Hematopoietic multipotent progenitor cell treated with erythropoietin and hydrocortisone succinate and interleukin-3 and kit ligand, for 15 days (in vitro differentiated cells): Measurements from ENCODE around the gene SIM2.

Experiments used
- DNase-seq: peaks from one replicate; pipeline ENCODE4 v3.0.0-alpha.2; 2015; ENCODE audit warnings: low spot score

The SIM2 gene

DNA sequence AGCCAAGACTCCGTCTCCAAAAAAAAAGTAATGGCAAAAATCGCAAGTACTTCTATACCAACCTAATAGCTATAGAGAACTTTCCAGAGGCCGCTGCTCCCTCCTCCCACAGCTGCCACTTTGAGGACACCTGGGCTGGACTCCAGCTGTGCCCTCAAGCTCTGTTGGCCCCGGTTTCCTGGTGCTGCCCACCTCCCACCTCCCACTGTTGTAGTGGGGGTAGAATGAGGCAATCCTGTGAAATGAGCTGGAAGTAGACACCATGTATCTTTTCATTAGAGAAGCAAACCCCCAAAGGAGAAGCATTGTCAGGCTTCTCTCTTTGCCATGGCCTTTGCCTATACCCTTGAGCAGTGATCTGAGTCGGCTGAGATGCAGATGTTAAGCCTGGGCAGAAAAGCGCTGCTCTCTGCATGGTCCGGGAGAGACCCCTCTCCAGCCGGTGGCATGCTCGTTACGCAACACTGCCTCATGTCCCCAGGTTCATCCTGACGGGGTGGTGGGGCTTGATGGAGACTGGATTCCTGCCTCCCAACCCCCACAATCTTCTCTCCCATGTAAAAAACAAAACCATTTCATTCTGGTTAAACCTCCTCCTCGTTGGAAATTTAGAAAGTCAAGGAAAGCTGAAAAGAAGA, 39.7 kb downstream of the SIM2 start:
- no peak for DNase-seq

DNA sequence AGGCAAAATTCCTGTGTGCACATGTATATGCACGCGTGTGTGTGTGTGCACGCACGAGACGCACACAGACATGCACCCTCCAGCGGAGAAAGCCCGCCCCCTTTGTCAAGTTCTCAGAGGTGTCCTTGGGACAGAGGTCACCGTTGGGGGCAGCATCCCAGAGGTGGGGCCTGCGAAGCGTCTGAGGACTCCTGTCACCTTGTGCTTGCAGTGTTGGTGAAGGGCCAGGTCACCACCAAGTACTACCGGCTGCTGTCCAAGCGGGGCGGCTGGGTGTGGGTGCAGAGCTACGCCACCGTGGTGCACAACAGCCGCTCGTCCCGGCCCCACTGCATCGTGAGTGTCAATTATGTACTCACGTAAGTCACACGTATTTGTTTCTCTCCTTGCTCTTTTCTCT, 42.6 kb downstream of the SIM2 start:
- no peak for DNase-seq

DNA sequence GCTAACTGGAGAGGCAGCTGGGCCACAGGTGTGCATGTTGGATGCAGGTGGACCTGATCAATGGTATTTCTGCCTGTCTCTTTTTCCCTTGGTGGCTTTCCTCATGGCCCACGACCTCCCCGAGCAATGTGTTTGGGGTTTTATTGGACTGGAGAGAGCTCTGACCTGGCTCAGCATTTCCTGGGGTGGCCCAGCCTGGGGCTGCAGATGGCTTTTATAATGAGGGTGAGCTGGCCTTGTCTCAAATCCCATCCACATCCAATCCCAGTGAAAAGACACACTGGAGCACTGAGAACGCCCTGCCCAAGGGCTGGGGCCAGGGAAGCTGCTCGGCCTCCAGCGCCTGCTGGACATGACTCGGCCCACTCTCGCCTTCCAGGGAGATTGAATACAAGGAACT, 44.1 kb downstream of the SIM2 start:
- DNase-seq = no peak

DNA sequence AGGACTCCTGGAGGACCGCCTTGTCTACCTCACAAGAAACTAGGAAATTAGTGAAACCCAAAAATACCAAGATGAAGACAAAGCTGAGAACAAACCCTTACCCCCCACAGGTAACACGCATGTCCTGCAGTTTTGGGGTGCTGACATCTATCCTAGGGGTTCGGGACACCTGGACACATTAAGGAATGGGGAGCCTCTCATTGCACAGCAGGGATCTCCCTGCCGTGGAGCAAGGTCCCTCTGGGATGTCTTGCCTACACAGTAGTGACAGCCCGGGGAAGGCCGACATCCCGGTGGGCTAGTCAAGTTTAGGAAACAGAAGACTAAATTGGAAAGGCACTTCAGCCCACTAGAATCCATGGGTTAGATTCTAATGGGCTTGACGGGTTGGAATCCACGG, 44.5 kb downstream of the SIM2 start:
- no peak for DNase-seq

DNA sequence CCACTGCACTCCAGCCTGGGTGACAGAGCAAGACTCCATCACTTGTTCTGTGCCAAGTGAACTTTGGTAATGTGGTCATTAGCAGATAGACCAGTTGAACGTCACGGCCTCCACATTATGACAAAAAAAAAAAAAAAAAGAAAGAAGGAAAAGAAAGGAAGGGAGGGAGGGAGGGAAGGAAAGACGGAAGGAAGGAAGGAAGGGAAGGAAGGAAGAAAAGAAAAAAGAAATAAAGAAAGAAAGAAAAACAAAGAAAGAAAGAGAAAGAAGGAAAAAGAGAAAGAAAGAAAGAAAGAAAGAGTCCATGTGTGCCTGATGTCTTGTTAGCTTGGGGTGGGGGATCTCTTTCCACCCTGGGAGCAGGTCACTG, 45.3 kb downstream of the SIM2 start:
- DNase-seq = no peak

DNA sequence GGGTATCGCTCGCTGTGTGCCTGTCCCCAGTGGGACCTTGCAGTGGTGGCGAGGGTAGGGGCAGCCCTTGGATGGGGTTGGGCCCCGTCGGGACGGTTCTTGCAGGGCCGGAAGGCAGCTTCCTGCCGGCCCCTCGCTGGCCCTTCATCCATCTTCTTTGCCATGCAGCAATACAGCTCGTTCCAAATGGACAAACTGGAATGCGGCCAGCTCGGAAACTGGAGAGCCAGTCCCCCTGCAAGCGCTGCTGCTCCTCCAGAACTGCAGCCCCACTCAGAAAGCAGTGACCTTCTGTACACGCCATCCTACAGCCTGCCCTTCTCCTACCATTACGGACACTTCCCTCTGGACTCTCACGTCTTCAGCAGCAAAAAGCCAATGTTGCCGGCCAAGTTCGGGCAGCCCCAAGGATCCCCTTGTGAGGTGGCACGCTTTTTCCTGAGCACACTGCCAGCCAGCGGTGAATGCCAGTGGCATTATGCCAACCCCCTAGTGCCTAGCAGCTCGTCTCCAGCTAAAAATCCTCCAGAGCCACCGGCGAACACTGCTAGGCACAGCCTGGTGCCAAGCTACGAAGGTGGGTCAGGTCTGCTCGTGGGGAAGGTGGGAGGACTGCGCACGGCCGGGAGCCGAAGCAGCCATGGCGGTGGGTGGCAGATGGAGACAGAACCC, 45.8 kb downstream of the SIM2 start:
- DNase-seq = no peak

DNA sequence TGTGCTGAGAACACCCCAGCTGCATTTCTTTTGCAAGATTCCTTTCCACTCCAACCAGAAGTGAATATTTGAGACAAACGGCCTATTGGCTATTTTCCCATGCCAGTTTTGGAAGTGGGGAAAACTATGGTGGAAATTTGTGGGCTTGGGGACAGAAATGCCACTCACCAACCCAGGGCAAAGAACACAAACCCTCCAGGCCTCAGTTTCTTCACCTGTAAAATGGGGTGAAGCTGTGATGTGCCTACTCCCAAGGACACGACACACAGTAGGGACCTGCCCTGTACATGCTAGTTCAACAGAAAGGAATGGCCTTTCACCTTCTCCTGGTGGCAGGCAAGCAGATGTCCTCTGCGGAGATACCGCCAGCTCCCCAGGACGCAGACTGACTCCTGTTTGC, 46.5 kb downstream of the SIM2 start:
- no peak for DNase-seq

DNA sequence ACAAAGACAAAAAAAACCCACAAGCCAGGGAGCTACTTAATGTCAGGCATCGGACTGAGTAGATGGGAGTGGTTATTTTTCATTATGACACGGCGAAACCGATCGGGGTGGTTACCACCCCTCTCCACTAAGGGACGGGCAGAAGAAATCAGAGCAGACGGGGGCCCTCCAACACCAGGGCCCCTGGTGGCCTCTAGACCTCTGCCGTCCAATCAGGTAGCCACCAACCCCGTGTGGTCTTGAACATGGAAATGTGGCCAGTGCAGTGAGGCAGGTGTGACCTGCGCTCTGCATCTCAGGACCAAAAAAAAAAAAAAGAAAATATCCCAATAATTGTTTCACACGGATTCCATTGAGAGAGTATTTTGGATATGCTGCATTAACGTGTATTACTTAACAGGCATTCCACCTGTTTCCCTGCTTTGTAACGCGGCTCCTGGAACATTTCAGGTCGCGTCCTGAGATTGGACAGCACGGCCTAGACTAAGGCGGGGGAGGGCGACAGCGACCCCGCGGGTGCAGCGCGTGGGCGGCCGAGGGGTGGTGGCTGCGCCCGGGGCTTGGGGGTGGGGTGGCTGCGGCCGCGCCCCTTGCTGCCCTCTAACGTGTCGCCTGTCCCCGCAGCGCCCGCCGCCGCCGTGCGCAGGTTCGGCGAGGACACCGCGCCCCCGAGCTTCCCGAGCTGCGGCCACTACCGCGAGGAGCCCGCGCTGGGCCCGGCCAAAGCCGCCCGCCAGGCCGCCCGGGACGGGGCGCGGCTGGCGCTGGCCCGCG, 48.3 kb downstream of the SIM2 start:
- DNase-seq = no peak

DNA sequence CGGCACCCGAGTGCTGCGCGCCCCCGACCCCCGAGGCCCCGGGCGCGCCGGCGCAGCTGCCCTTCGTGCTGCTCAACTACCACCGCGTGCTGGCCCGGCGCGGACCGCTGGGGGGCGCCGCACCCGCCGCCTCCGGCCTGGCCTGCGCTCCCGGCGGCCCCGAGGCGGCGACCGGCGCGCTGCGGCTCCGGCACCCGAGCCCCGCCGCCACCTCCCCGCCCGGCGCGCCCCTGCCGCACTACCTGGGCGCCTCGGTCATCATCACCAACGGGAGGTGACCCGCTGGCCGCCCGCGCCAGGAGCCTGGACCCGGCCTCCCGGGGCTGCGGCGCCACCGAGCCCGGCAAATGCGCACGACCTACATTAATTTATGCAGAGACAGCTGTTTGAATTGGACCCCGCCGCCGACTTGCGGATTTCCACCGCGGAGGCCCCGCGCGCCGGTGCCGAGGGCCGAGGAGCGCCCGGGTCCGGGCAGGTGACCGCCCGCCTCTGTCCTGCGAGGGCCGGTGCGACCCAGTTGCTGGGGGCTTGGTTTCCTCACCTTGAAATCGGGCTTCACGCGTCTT, 49.0 kb downstream of the SIM2 start:
- DNase-seq = no peak

DNA sequence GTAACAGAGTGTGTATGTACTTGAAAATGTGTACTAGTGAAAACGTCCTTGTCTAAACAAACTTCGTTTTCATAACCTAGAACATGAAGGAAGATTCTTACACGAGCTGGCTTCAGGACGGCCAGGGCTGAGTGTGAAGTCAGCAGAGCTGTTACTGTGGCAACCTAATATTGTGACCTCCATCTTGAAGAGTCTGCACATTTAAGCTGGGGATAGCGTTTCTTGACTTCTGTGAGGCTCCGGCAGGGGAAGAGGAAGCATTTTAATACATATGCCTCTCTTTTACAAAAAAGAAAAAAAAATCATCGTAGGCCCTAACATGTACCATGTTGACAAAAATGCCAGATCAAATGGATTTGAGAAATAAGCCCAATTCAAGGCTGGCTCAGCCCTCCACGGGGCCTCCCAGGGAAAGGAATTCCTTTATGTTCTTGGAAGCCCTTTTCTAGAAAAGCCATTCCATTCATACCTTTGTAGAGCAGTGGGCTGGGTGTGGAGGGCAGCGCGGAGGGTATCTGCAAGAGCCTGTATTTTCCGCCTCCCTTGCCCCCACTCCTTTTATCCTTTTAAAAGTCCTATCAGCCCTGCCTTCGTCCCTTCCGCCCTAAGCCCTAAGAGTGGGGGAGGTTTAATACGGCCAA, 51.1 kb downstream of the SIM2 start:
- DNase-seq = no peak

DNA sequence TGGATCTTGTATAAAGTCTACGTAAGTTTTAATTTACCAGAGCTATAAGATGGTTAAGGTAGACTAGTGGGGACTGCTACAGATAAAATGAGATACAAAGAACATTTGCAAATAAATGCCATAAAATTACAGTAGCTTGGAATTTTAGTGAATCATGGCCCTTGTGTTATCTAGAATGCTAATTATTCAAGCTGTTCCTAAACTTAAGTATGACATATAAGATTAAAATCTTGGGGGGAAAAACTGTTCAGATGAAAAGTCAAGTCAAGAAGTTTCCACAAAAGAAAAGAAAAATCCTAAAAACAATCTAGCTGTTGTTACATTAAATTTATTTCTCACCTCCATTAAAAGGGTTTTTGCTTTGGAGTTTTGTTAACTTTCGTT, 51.7 kb downstream of the SIM2 start:
- DNase-seq = no peak

DNA sequence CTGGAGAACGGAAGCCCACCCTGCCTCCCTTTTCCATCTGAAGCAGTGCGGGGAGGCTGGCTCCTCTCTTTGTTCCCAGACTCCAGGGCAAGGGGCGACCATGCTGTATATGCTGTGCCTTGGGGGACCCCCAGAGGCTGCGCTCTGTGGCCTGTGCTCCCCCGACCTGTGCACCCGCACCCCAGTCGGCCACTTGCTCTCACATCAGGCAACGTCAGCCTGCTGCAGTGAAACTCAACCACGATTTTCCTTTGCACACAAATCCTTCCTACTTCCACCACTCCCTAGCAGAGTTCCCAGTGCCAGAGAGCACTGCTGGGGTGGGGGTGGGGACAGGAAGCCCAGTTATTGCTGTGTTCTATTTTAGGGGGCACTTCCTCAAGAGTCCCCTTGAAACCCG, 52.5 kb downstream of the SIM2 start:
- no peak for DNase-seq

DNA sequence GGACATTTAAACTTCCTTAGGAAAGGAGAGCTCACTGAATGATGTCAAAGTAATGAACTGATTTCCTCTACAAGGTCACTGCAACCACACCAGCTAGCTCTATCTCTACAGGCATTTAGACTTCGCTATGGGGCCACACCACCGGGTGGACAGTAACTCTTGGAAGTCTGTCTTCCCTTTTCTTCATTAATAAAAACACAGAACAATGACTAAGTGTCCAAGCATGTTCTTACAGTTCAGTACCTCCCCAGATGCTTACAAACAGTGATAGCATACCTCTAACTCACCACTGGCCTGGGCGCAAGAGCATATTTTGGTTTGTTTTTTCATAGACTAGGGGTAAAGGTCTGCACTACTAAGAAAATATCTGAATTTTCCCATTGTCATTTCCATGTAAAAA, 54.6 kb downstream of the SIM2 start:
- no peak for DNase-seq

DNA sequence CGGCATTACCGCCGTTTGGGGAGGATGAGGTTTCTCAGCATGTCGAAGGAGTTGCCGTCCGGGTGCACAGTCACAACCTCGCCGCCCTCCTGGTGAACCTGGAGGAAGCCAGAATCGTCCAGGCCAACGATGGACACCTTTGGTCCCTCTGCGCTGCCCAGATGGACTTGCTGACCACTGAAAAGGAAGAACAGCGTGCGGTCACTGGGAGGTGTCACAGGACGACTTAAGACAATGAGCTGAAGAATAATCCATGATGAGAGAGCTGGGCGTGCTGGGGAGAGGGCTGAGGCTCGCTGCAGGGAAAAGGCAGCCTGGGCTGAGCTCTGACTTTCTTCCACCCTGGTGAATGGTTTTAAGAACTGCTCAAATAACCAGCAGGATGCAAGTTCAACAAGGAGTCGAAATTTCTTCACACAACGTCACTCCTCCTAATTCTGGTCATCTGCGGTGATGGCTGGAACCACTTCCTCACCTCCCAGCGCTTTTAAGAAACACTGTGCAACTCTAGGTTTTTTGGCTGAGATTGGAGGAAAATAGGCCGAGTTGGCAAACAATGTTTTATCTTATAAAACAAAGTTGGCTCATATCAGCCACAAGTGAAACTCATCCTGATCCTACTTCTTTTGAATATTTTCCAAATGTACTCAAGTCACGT, 55.5 kb downstream of the SIM2 start:
- no peak for DNase-seq

DNA sequence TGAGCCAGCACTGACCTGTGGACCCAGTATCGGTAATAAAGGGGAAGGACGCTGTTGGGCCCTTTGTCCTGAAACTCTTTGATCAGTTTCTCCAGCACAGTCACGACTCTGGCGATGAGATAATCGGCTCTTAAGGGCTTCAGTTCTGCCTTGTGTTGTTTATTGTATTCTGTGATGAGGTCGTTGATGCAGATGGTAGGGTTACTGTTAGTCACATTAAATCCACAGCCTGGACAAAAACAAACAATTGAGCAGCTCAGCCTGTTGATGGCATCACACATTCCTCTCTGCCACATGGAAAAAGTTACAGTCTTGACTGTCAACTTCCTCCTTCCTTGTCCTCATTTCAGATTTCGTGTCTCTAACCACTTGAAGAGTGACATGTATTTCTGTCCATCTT, 57.6 kb downstream of the SIM2 start:
- no peak for DNase-seq

DNA sequence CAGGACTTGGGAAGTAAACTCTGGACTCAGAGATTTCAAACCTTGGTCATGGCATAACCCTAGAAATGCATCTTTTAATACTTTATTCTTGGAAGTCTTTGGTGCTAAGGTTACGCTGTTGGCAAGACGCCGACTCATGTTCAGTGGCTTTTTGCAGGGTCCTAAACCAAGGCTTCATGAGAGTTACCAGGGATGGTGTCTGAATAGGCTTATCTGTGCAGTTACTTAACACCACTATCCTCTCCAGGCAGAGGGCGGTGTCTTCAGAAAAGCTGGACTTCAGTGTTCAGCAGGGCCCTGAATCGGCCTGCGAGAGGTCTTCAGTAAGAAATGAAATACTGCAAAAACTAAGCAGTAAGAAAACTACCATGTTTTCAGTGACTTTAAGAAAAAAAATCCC, 58.3 kb downstream of the SIM2 start:
- no peak for DNase-seq

DNA sequence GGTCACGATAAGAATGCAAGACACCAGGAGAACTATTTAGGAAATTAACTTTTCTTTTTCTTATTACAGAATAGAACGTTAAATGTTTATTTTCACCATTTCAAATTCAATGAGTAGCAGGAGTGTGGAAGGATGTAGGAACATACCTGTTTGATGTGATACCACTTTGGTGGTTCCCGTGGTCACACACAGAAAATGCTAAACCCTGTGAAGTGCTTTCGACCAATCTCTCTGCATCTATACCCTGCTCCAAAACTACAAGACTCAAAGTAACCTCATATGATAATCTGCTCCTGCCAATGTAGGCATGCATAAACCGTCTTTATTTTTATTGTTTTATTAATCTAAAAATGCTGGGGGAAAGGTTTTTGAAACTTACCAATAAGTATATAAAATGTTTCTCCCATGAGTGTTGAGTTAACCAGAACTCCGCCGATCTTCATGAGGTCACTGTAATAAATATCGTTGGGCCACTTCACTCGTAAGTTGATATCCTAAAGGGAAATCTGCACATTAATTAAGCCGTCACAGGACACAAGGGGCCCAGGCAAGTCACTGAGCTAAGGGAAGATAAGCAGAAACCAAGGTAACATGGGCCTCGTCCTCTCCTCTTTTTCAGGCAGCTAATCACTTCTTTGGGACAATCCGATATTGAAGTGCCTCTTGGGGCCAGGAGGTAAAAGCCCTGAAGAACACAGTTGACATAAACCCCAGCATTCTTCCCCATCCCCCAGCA, 60.6 kb downstream of the SIM2 start:
- DNase-seq = no peak

DNA sequence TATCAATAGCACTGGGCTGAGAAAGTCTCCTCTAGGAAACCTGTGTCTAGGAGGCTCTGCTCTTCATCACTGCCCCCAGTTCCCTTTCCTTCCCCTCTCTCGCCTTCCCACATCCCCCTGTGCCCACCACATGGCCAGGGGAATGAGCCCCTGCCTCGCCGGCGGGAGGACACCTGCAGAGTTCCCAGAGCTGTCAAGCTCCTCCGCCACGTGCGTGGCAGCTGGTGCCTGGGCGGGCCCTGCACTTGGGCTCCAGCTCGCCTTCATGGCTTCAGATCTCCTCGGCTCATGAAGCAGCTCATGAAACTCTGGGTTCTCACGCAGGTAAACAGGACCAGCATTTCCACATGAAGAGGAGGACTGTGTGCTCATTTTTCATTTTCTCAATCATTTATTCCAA, 62.8 kb downstream of the SIM2 start:
- no peak for DNase-seq

DNA sequence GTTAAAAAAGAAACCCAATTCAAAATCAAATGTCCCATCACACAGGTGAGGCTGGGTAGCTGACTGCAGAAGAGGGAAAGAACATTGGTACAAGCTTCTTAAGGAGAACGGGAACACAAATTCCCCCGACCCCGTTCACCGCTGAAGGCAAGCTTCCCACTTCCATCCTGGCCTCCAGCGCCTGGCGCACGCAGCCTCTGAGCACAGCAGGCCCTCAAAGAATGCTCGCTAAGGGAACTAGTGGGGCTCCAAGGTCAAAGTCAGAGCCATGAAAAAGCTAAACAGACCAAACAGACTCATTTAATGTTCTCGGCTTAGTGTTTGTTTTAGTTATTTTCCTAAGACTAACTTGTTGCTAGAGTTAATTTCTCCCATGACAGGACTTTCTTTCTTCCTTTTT, 63.7 kb downstream of the SIM2 start:
- DNase-seq = no peak

DNA sequence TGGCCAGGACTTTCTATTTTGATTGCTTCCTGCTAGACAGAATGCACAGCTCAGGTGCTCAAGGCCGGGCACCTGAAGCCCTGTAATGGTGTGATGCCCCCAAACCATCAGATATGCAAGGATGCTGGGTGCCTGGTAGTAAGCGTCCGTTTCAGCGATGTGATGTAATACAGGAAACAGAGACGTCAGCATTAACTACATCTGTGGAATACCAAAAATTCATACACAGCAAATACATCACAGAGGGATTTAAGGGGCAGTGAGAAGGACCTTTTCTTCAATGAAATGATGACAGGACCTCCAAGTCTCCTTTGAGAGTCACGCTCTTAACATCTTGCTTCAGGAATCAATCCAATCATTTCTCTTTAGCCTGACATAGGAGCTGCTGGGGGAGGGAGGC, 64.4 kb downstream of the SIM2 start:
- DNase-seq = no peak

DNA sequence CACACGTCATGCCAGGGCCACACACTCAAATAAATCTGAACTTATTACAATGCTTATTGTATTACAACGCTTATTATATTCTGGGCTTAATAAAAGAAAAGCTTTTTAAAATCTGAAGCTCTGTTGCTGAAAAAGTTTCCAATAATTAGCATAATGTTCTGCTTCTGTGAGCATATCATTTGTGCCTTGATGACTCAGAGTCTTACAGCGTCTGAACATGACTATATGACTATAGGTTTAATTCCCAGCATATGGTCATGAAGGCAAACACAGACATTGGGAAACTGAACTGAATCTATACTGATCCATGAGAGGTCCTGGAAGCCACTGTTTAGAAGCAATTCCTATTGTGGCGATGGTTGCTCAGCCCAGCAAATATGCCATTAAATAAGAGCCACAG, 66.3 kb downstream of the SIM2 start:
- no peak for DNase-seq

DNA sequence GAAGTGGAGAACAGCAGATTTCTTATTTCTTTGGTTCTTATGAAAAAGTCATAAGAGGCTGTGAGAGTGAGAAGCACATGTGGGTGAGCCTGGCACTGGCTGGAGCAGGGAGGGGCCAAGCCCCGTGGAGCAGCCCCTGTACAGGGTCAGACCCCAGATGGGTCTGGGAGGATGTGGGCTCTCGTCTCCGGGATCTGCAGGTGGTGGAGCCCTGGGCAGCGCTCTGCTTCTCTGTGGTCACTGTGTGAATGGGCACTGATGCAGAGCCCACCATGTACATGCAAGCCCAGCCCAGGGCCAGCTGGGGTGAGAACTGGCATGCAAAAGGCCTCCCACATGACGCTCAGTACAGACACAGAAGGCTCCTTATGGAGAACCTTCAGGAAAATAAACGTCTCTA, 67.6 kb downstream of the SIM2 start:
- no peak for DNase-seq
